ENCODE data around the gene UNC79.

Gene UNC79

GRCh38 chr14:93727917-93728650 lies 297.3 kb downstream of the UNC79 start:
- no peak for DNase-seq (ENCODE audit: low read depth)

- DNase-seq (ENCODE audit: low read depth): no peak
Observed at GRCh38 chr14:93728651-93729016, 297.9 kb downstream of the UNC79 start.

GRCh38 chr14:93729993-93730392 lies 299.3 kb downstream of the UNC79 start:
- no peak for DNase-seq (ENCODE audit: low read depth)

GRCh38 chr14:93731753-93732152 lies 301.0 kb downstream of the UNC79 start:
- DNase-seq (ENCODE audit: low read depth): no peak

- DNase-seq (ENCODE audit: low read depth): no peak
Observed at GRCh38 chr14:93732524-93732923, 301.8 kb downstream of the UNC79 start.

GRCh38 chr14:93733231-93733630 lies 302.5 kb downstream of the UNC79 start:
- no peak for DNase-seq (ENCODE audit: low read depth)

- no peak for DNase-seq (ENCODE audit: low read depth)
Observed at GRCh38 chr14:93733631-93734030, 302.9 kb downstream of the UNC79 start.

GRCh38 chr14:93734086-93734822 lies 303.5 kb downstream of the UNC79 start:
- no peak for DNase-seq (ENCODE audit: low read depth)

- DNase-seq (ENCODE audit: low read depth): no peak
Observed at GRCh38 chr14:93735206-93735605, 304.5 kb downstream of the UNC79 start.

- DNase-seq (ENCODE audit: low read depth): no peak
Observed at GRCh38 chr14:93736378-93737014, 305.8 kb downstream of the UNC79 start.

- DNase-seq (ENCODE audit: low read depth): no peak
Observed at GRCh38 chr14:93737634-93738033, 306.9 kb downstream of the UNC79 start.

GRCh38 chr14:93741556-93742230 lies 311.0 kb downstream of the UNC79 start:
- no peak for DNase-seq (ENCODE audit: low read depth)

GRCh38 chr14:93742761-93743160 lies 312.0 kb downstream of the UNC79 start:
- no peak for DNase-seq (ENCODE audit: low read depth)

GRCh38 chr14:93743270-93744060 lies 312.7 kb downstream of the UNC79 start:
- DNase-seq (ENCODE audit: low read depth): no peak

- DNase-seq (ENCODE audit: low read depth): no peak
Observed at GRCh38 chr14:93744176-93744575, 313.4 kb downstream of the UNC79 start.

GRCh38 chr14:93744876-93745275 lies 314.1 kb downstream of the UNC79 start:
- no peak for DNase-seq (ENCODE audit: low read depth)

GRCh38 chr14:93745603-93746273 lies 315.0 kb downstream of the UNC79 start:
- DNase-seq (ENCODE audit: low read depth): no peak

- no peak for DNase-seq (ENCODE audit: low read depth)
Observed at GRCh38 chr14:93747102-93747501, 316.4 kb downstream of the UNC79 start.

- no peak for DNase-seq (ENCODE audit: low read depth)
Observed at GRCh38 chr14:93747560-93747959, 316.8 kb downstream of the UNC79 start.

GRCh38 chr14:93748208-93749075 lies 317.7 kb downstream of the UNC79 start:
- no peak for DNase-seq (ENCODE audit: low read depth)
